Measurements from ENCODE around the gene NPL. TPM values are rescaled to one million over a fixed set of nuclear protein-coding genes. Genes with fewer than 3 reads are reported as not detected.
A peak's percentile ranks its signal among the peaks of the same experiment; 100 is the strongest.

Gene NPL
- total and polyA plus RNA-seq, 9 of the 15 experiments (the other 6 are each of a cell fraction or from before 2014, with no cell fraction given) = 9.9 to 22.3 (median 14.2) TPM

DNA sequence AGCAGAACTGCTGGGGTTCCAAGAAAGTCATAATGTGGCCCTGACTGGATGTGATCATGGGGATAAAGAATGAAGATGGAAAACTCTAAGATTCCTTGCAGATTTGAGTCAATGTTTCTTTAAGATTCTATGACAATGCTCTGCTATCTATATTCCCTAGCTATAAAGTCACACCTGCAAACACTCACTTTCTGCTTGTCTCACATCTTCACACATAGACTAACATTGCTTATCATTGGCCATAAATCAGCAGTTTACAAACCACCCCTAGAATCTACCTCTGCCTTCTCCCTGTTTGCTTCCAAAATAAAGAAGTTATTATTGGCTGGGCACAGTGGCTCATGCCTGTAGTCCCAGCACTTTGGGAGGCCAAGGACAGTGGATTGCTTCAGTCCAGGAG, 33.1 kb upstream of the NPL start (continued):
- TF ChIP-seq E2F5 (CRISPR knock-in tag; IDR thresholded peaks at IDR 0.05) (no peak), PURB (CRISPR knock-in tag; IDR thresholded peaks at IDR 0.05; ENCODE audit: low read depth) (no peak), NR2F6 (CRISPR knock-in tag; IDR thresholded peaks at IDR 0.05) (no peak)

DNA sequence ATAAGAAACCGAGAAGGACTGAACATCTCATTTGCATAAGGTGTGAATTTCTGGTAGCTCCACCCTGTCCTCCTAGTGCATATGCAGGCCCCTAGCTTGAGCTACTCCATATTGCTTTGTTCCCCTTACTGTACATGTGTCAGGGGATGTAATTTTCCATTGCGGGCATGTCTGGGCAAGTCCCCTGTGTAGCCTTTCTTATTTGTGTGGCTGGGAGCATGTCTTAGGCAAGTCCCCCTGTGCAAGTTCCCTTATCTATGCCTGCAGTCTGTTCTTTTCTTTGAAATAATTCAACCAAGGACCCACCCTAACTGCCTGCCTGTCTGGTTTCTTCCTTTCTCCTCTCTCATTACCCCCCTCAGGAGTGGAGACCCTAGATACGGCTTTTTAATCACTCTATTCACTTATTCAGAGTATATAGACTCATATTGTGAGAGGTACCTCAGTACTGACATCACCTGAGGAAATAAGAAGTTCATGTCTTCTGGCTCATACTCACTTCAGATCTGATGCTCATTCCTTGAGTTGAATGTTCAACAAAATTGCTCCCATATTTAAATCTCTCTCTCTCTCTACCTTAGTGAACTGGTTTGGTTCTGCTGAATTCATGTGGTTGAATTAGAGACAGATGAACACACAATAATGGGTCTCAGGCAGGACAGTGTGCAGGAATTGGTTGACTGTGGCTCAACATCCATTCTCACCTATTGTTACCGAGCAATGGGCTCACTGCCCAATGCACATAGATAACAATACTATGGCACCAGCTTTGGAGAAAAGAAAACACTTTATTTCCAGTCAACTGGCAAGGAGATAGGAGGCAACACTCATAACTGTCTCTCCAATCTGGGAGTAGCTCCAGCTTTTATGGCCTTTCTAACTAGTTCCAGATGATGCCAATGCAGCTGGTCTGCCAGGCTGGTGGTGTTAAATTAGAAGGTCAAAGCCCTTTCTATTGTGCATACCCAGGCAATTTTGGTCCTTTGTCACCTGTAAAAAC, 27.9 kb upstream of the NPL start:
- H3K9ac ChIP-seq (ENCODE audit: insufficient read depth in 1 of 2, low read depth in 2 of 2, low read length in 2 of 2) = no peak overlapping the region
- H3K4me3 ChIP-seq = no peak overlapping the region
- no TSS peak for BruUV-seq (replicated peaks)
- WGBS (ENCODE audit: insufficient coverage, low coverage, missing lambda C conversion rate) = 1% methylated on average over 4 of the region's 4 CpGs
- no peak overlapping the region for H3K4me2 ChIP-seq (ENCODE audit: insufficient read depth, low read length)
- no peak overlapping the region for H3K27ac ChIP-seq (ENCODE audit: extremely low read depth, low read depth, low read length)
- POLR2A ChIA-PET = interaction anchor here (0.6 to 1.2 kb wide), 3 partner anchors 9 to 50 kb away, joined by 3 to 5 read pairs (median 3); no protein-coding TSS in a partner anchor
- no peaks in the 10 kb centered on the region for H3K36me3 ChIP-seq (ENCODE audit: control insufficient read depth, insufficient read depth, low read length)
- H3K79me2 ChIP-seq (ENCODE audit: control insufficient read depth, insufficient read depth, low read length) = no peaks in the 10 kb centered on the region
- no peaks in the 10 kb centered on the region for H3K4me1 ChIP-seq (replicated peaks in 1 of 2; ENCODE audit: control insufficient read depth in 2 of 2, insufficient read depth in 2 of 2, low read length in 2 of 2)
- 0 out of 2 replicates have a peak, but pooled peaks cover 3% of the 10 kb centered on the region for H3K9me3 ChIP-seq (replicated peaks; ENCODE audit: control insufficient read depth, insufficient read depth, low read depth, low read length)
- no peak overlapping the region for H2AFZ ChIP-seq (ENCODE audit: low read depth, low read length)
- DNase-seq (ENCODE audit: extremely low read depth in 1 of 4, low spot score in 3 of 4) = no peak
- FAIRE-seq = peak; percentile 6
- no peaks in the 10 kb centered on the region for H4K20me1 ChIP-seq (replicated peaks; ENCODE audit: control insufficient read depth, insufficient read depth, low read length)
- no peaks in the 10 kb centered on the region for H3K9me1 ChIP-seq (ENCODE audit: control insufficient read depth, insufficient read depth, low read length)
- H3K27me3 ChIP-seq (ENCODE audit: control insufficient read depth in 2 of 2, insufficient read depth in 2 of 2, low read length in 2 of 2) = peaks cover 0 to 2% of the 10 kb centered on the region in 2 experiments; a peak in 2 of 5 replicates
- in situ Hi-C loops (cut with MboI) = no loop called here
- CTCF ChIA-PET (ENCODE audit: low intra/inter-chr PET ratio) = no interaction called here
- no peak for ATAC-seq
- intact Hi-C loops (cut with micrococcal nuclease) = no loop called here
- TF ChIP-seq MYC (IDR thresholded peaks at IDR 0.05; ENCODE audit: low read depth, low read length) = no peak
- no peak for TF ChIP-seq MYC (CRISPR knock-in tag; IDR thresholded peaks at IDR 0.05; ENCODE audit: borderline replicate concordance, low read depth)
- no peak for TF ChIP-seq FOXM1 (IDR thresholded peaks at IDR 0.05; ENCODE audit: low read depth)
- TF ChIP-seq FOXM1 (CRISPR knock-in tag; IDR thresholded peaks at IDR 0.05; ENCODE audit: low read depth) = no peak
- no peak for TF ChIP-seq NR4A1 (CRISPR knock-in tag; IDR thresholded peaks at IDR 0.05)
- peak; percentile 76; the same call in 1 of the 2 replicates for TF ChIP-seq NR4A1 (tag; IDR thresholded peaks at IDR 0.05)
- TF ChIP-seq HMGXB4 (CRISPR knock-in tag; IDR thresholded peaks at IDR 0.05) = no peak
- TF ChIP-seq OTX1 (CRISPR knock-in tag; IDR thresholded peaks at IDR 0.05) = no peak
- no peak for TF ChIP-seq MYNN (IDR thresholded peaks at IDR 0.05)
- no peak for TF ChIP-seq MYNN (CRISPR knock-in tag; IDR thresholded peaks at IDR 0.05)
- TF ChIP-seq GTF2B (IDR thresholded peaks at IDR 0.05; ENCODE audit: extremely low read depth, insufficient read length) = no peak
- peak; percentile 30; the same call in 1 of the 2 replicates for TF ChIP-seq ZNF311 (CRISPR knock-in tag; IDR thresholded peaks at IDR 0.05)
- no peak for TF ChIP-seq ZNF668 (CRISPR knock-in tag; IDR thresholded peaks at IDR 0.05)
- TF ChIP-seq ZNF507 (tag; conservative IDR thresholded peaks at IDR 0.05) = no peak
- no peak for TF ChIP-seq ZNF232 (CRISPR knock-in tag; IDR thresholded peaks at IDR 0.05)
- no peak for TF ChIP-seq ZSCAN29 (IDR thresholded peaks at IDR 0.05)

Data from K562 (cell line).